ENCODE results near the gene UNCX.

Gene UNCX

DNA sequence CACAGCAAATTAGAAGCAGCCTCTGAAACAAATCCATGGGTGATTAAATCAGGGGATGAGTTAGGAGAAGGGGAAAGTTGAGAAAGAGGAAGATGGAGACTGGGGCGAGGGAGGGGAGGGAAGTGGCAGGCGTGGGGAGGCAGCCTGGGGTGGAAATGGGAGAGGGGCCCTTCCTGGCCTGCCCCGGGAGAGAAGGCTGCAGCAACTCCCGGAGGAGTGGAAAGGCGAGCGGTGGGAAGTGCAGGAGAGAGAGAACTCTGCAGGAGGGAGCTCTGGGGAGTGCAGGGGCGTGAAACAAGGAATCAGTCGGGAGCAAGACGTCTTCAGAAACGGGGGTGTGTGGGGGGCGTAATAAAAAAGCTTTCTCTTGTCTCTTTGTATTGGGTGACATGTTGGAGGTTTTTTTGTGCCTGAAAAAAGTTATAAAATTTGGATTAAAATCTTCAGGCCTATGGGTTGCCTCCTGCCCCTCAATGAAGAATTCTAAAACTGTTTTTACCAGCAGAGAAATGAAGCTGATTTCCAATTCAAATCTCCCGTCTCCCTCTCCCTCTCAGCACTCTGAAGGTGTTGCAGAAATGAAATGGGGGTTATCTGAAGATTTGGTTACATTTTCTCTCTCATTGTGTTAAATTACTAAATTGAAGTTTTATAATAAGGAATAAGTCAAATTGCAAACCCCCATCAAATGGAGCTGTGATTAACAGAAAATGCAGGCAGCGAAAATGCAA, 4.7 kb upstream of the UNCX start:
- H3K4me1 ChIP-seq (ENCODE audit: control insufficient read depth, insufficient read depth, low read length) = peaks cover 33% of the 10 kb centered on the region
- H3K9ac ChIP-seq (ENCODE audit: low read length) = no peak overlapping the region
- peaks cover 94% of the 10 kb centered on the region for H3K27me3 ChIP-seq (ENCODE audit: control insufficient read depth, insufficient read depth, low read length)
- no peak overlapping the region for H3K27ac ChIP-seq (ENCODE audit: low read depth, low read length)
- peak overlapping the region; percentile 32; the same call in 1 of the 2 replicates for H3K4me3 ChIP-seq (ENCODE audit: low read depth, low read length)
- H3K36me3 ChIP-seq (ENCODE audit: control insufficient read depth, insufficient read depth, low read length) = no peaks in the 10 kb centered on the region
- H3K9me3 ChIP-seq (ENCODE audit: control insufficient read depth, insufficient read depth, low read depth, low read length) = no peaks in the 10 kb centered on the region

DNA sequence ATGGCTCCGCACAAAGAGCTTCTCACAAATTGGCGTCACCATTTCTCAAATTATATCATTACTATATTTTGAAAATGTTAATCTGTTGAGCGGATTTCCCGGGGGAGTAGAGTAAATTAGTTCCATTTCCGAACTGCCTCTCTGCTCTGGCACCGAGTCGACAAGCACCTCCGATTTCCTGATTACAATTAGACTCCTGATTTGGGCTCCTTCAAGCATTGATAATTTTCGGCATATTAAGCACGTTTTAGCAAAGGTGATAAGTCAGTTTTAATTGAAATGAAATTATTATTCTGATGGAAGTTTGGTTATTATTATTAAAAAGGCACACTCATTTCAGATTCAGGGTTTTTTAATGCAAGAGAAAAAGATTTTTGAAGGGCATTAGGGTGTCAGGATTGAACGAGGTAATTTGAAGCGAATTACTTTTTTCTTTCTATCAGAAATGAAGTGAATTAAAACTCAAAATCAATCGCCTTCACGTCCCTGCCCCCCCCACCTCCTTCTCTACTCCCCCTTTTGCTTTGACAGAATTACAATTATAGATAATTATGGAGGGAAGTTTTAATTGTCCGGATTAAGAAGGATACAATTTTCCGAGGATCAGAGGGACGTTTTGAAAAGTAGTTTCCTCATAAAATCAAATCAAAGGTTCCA, 4.0 kb upstream of the UNCX start:
- Histone ChIP-seq H3K4me1 (ENCODE audit: control insufficient read depth, insufficient read depth, low read length) (peaks cover 37% of the 10 kb centered on the region), H3K9ac (ENCODE audit: low read length) (no peak overlapping the region), H3K27ac (ENCODE audit: low read depth, low read length) (no peak overlapping the region), H3K4me3 (ENCODE audit: low read depth, low read length) (peak overlapping the region; percentile 17; the same call in 1 of the 2 replicates), H3K36me3 (ENCODE audit: control insufficient read depth, insufficient read depth, low read length) (no peaks in the 10 kb centered on the region), H3K9me3 (ENCODE audit: control insufficient read depth, insufficient read depth, low read depth, low read length) (no peaks in the 10 kb centered on the region), H3K27me3 (ENCODE audit: control insufficient read depth, insufficient read depth, low read length) (peaks cover 93% of the 10 kb centered on the region)

DNA sequence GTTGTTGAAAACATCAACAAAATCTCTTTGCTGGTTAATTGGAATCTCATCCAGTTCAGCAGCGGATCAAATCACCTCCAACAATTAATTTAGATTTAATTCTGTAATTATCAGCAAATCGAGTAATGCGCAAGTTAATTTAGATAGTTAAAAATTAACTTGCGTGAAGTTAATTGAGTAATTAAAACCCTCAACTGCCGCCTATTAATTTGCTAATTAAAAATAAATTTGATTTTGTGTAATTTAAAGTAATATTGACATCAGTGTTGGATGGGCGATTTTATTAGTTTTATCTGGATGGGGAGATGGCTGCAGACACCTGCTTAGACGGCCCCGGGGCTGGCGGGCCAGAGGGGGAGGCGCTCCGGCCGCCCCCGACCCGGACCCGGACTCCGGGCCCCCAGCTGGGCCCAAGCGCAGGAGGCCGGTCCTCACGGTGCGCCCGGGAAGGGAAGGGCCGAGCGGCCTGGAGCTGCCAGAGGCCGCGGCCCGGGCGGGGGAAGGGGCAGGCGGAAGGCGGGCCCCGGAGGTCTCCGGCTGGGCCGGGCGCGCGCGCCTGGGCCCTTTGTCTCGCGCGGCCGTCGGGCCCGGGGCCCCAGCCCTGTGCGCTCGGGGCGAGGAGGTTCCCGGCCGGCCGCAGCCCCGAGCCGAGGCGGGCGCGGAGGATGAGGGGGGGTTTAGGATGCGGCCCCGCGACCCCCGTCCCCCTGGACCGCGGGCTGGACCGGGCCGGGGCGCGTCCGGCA, 3.3 kb upstream of the UNCX start:
- Histone ChIP-seq H3K36me3 (ENCODE audit: control insufficient read depth, insufficient read depth, low read length) (no peaks in the 10 kb centered on the region), H3K4me1 (ENCODE audit: control insufficient read depth, insufficient read depth, low read length) (peaks cover 40% of the 10 kb centered on the region), H3K27me3 (ENCODE audit: control insufficient read depth, insufficient read depth, low read length) (peaks cover 93% of the 10 kb centered on the region), H3K27ac (ENCODE audit: low read depth, low read length) (no peak overlapping the region), H3K9me3 (ENCODE audit: control insufficient read depth, insufficient read depth, low read depth, low read length) (no peaks in the 10 kb centered on the region), H3K9ac (ENCODE audit: low read length) (no peak overlapping the region), H3K4me3 (ENCODE audit: low read depth, low read length) (peak overlapping the region; percentile 30; the same call in 1 of the 2 replicates)

DNA sequence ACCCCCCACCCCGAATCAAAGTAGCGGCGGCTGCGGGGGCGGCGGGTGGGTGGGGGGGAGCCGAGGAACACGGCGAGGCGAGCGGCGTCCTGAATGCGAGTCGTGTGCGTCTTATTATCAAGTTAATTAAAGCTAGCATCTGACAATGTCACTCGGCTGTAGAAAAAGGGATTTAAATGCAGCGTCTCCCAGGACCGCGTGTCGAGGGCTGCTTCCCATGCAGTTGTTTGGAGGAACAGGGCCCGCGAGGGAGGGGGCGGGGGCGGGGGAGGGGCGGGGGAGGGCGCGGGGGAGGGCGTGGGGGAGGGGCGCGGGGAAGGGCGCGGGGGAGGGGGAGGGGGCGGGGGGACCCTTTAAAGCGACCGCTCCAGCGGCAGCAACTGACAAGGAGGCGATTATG, 2.7 kb upstream of the UNCX start:
- peaks cover 93% of the 10 kb centered on the region for H3K27me3 ChIP-seq (ENCODE audit: control insufficient read depth, insufficient read depth, low read length)
- no peaks in the 10 kb centered on the region for H3K9me3 ChIP-seq (ENCODE audit: control insufficient read depth, insufficient read depth, low read depth, low read length)
- peaks cover 46% of the 10 kb centered on the region for H3K4me1 ChIP-seq (ENCODE audit: control insufficient read depth, insufficient read depth, low read length)
- no peak overlapping the region for H3K9ac ChIP-seq (ENCODE audit: low read length)
- H3K36me3 ChIP-seq (ENCODE audit: control insufficient read depth, insufficient read depth, low read length) = no peaks in the 10 kb centered on the region
- no peak overlapping the region for H3K27ac ChIP-seq (ENCODE audit: low read depth, low read length)
- no peak overlapping the region for H3K4me3 ChIP-seq (ENCODE audit: low read depth, low read length)

DNA sequence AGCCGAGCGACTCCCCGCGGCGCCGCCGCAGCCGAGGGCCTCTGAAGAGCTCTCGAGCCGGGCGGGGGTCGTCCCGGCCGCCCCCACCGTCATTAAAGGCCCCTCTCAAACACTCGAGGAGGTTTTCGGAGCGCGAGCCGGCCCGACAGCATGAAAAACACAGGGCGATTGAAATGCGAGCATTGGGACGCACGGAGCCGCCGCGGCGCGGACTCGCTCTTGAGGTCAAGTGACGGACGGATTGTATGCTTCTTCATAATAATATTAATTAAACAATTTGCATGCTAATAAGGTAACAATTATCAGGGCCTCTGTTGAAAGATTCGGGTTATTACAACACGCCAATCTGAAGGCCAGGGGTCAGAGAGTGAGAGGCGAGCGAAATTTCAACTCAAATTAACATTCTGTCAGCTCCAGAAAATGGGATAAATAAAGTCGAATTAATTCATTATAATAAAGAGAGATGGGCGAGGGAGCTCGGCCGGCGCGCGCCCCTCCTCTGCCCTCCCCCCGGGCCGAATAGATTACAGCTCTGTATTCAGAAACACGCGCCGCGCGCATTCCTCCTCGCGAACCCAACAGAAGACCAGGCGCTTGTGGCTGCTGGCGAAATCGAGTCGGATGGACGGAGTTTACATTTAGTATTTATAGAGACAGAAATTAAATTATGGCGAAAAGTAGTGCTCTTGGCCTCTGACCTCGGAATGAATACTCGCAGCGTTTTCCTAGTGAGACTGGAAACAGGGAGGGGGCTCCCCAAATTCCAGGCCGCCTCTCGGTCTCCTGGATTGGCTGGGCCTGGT, 2.1 kb upstream of the UNCX start:
- H3K9me3 ChIP-seq (ENCODE audit: control insufficient read depth, insufficient read depth, low read depth, low read length) = no peaks in the 10 kb centered on the region
- H3K27me3 ChIP-seq (ENCODE audit: control insufficient read depth, insufficient read depth, low read length) = peaks cover 93% of the 10 kb centered on the region
- H3K9ac ChIP-seq (ENCODE audit: low read length) = no peak overlapping the region
- H3K27ac ChIP-seq (ENCODE audit: low read depth, low read length) = no peak overlapping the region
- no peaks in the 10 kb centered on the region for H3K36me3 ChIP-seq (ENCODE audit: control insufficient read depth, insufficient read depth, low read length)
- peak overlapping the region; percentile 16 for H3K4me3 ChIP-seq (ENCODE audit: low read depth, low read length)
- H3K4me1 ChIP-seq (ENCODE audit: control insufficient read depth, insufficient read depth, low read length) = peaks cover 47% of the 10 kb centered on the region

DNA sequence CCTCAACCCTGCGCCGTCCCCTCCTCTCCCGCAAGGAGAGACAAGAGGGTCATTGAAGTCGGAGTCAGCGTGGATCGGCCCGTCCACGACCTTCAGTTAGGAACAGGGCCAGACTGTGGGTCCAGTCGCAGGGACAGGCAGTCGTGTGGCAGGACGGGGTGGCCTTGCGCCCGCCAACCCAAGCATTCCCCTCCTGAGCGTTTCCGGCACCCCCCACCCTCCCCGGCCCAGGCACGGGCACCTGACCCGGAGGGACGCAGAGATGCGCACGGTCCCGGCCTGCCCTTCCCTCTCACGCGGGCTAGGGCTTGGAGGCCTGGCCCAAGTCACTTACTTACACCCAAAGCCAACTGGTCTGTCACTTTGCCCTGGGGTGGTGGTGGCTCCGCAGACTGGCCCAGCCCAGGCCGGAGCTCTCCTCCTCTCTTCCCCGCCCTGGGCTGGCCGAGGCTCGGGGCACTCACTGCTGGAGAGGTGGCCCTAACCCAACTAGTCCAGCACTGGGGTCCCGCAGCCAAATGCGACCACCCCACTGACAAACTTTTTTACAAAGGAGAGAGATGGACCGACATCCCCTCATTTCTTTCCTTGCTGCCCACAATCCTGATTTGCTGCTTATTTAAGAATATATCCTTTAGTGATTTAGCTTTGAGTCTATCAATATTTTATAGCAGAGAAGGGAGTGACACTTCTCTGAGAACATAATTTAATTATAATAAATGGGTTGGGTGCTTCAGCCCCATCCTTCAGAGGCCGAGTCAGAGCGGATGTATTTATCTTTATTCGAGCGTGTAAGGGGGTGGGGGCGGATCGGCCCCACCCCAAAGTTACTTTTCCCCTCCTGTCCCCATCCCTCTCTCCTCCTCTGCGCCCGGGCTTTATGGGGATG, 1.2 kb upstream of the UNCX start:
- Histone ChIP-seq H3K4me3 (ENCODE audit: low read depth, low read length) (peak overlapping the region; percentile 16), H3K36me3 (ENCODE audit: control insufficient read depth, insufficient read depth, low read length) (no peaks in the 10 kb centered on the region), H3K4me1 (ENCODE audit: control insufficient read depth, insufficient read depth, low read length) (peaks cover 41% of the 10 kb centered on the region), H3K27ac (ENCODE audit: low read depth, low read length) (no peak overlapping the region), H3K9me3 (ENCODE audit: control insufficient read depth, insufficient read depth, low read depth, low read length) (no peaks in the 10 kb centered on the region), H3K27me3 (ENCODE audit: control insufficient read depth, insufficient read depth, low read length) (peaks cover 93% of the 10 kb centered on the region), H3K9ac (ENCODE audit: low read length) (no peak overlapping the region)

DNA sequence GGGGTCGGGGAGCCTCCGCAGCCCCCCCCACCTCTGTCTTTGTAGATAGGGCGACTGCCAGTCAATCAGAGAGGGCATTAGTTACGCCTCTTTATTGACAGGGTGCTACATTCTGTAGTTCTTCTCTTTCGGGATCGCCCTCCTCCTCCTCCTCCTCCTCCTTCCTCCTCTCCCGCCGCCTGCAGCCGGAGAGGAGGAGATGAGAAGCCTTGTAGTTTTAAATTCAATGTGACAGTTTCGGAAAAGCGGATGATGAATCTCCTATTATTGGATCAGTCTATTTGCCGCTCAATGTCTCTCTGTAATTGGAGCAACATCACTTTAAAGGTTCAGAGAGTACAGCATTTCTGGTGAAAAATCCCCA, 587 bp upstream of the UNCX start:
- Histone ChIP-seq H3K36me3 (ENCODE audit: control insufficient read depth, insufficient read depth, low read length) (no peaks in the 10 kb centered on the region), H3K9ac (ENCODE audit: low read length) (no peak overlapping the region), H3K27me3 (ENCODE audit: control insufficient read depth, insufficient read depth, low read length) (peaks cover 93% of the 10 kb centered on the region), H3K4me3 (ENCODE audit: low read depth, low read length) (no peak overlapping the region), H3K27ac (ENCODE audit: low read depth, low read length) (no peak overlapping the region), H3K9me3 (ENCODE audit: control insufficient read depth, insufficient read depth, low read depth, low read length) (no peaks in the 10 kb centered on the region), H3K4me1 (ENCODE audit: control insufficient read depth, insufficient read depth, low read length) (peaks cover 35% of the 10 kb centered on the region)

DNA sequence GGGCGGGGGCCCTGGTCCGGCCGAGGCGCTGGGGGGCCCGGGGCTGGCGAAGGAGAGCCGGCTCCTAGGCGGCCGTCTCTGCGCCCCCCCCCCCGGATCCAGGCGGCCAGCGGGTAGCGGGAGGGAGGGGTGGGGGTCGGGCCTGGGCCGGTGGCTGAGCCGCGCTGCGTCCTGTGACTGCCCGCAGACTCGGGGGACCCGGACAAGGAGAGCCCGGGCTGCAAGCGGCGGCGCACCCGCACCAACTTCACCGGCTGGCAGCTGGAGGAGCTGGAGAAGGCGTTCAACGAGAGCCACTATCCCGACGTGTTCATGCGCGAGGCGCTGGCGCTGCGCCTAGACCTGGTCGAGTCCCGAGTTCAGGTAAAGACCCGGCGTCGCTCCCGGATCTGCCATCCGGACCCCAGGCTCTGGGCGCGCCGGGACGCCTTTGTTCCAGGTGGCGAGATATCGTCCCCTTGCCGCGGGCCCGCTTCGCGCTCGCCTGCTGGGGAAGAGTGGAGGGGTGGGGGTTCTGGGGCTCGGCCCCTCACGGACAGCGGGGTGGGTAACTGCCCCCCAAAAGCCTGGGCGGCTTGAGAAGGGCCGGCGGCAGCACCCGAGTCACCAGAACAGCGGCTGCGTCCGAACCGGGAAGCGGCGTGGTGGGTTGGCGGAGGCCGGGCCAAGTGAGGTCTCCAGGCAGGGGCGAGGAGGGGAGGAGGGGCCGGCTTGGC, 819 bp downstream of the UNCX start:
- H3K4me1 ChIP-seq (ENCODE audit: control insufficient read depth, insufficient read depth, low read length) = peaks cover 25% of the 10 kb centered on the region
- H3K36me3 ChIP-seq (ENCODE audit: control insufficient read depth, insufficient read depth, low read length) = no peaks in the 10 kb centered on the region
- no peak overlapping the region for H3K27ac ChIP-seq (ENCODE audit: low read depth, low read length)
- H3K27me3 ChIP-seq (ENCODE audit: control insufficient read depth, insufficient read depth, low read length) = peaks cover 93% of the 10 kb centered on the region
- no peak overlapping the region for H3K9ac ChIP-seq (ENCODE audit: low read length)
- H3K9me3 ChIP-seq (ENCODE audit: control insufficient read depth, insufficient read depth, low read depth, low read length) = no peaks in the 10 kb centered on the region
- H3K4me3 ChIP-seq (ENCODE audit: low read depth, low read length) = peak overlapping the region; percentile 9; the same call in 1 of the 2 replicates

DNA sequence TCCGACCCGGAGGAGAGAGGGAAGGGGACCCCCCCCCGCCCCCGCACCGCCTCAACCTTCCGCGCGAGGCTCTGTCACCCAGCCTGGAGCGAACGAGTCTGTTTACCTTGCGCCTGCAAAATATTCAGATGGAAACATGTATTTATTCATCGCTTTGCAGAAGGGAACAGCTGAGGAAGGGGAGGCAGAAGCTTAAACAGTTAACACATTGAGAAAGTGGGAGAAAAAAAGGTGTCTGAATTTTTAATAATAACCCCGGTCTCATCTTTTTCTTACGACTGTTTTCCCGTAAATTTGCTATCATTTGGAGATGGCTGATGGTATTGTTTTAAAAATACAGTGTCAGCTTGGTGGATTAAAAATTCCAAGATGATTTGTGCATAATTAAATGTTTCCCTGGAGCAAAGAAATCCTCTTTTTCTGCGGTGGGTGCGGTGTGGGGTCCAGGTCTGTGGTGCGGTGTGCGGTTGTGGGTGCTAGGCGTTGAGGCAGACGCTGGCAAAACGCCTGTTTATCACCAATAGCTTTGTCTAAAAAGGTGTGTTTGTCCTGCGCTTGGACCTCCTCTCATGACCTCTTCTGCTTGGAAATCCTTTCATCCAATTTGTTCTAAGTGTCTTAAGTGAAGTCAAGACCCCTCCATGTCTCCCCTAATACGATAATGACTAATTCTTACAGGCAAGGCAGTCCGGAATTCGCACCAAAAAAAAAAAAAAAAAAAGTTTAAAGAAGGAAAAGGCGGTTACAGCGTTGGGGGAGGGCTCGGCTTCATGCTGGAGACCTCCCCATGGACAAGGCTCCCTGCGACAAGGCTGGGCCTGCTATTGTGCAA, 1.6 kb downstream of the UNCX start:
- H3K27me3 ChIP-seq (ENCODE audit: control insufficient read depth, insufficient read depth, low read length) = peaks cover 93% of the 10 kb centered on the region
- peaks cover 33% of the 10 kb centered on the region for H3K4me1 ChIP-seq (ENCODE audit: control insufficient read depth, insufficient read depth, low read length)
- H3K27ac ChIP-seq (ENCODE audit: low read depth, low read length) = no peak overlapping the region
- H3K9ac ChIP-seq (ENCODE audit: low read length) = no peak overlapping the region
- H3K9me3 ChIP-seq (ENCODE audit: control insufficient read depth, insufficient read depth, low read depth, low read length) = no peaks in the 10 kb centered on the region
- no peaks in the 10 kb centered on the region for H3K36me3 ChIP-seq (ENCODE audit: control insufficient read depth, insufficient read depth, low read length)
- peak overlapping the region; percentile 9; the same call in 1 of the 2 replicates for H3K4me3 ChIP-seq (ENCODE audit: low read depth, low read length)
